ENCODE measurements around the gene PLEKHA8. TPM values are rescaled to one million over a fixed set of nuclear protein-coding genes. Genes with fewer than 3 reads are reported as not detected.
A peak's percentile ranks its signal among the peaks of the same experiment; 100 is the strongest.

PLEKHA8 gene
- total RNA-seq, 1 experiment from 2014 or later: 12.0 TPM

DNA sequence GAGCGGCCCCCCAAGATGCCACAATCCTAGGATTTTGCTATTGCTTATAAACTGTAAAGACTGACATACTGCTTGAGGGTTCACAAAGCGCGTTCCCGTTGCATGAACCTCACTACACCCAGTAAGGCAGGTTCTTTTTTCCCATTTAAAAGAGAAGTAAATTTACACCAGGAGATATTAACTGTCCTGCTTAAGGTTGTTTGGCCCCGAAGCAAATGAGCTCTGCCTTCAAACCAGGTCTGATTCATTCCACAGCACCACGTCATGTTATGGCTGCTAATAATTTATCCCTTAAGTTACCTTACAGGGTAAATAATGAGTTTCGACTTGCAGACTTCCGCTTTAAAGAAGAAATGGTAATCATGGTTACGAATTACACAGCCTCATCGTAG, 1.2 kb upstream of the PLEKHA8 start:
- ChIA-PET POLR2A (interaction anchor here (0.6 to 3.8 kb wide), 31 partner anchors 9 to 421 kb away, joined by 3 to 40 read pairs (median 3); partner anchors contain the start of genes MTURN and SCRN1), CTCF (interaction anchor here (0.7 to 1.1 kb wide), 3 partner anchors 47 to 108 kb away, joined by 4 read pairs; partner anchors contain the start of gene MTURN)
- H3K4me1 Mint-ChIP-seq (ENCODE audit: insufficient read depth, unreplicated experiment): peaks cover 26% of the 10 kb centered on the region

DNA sequence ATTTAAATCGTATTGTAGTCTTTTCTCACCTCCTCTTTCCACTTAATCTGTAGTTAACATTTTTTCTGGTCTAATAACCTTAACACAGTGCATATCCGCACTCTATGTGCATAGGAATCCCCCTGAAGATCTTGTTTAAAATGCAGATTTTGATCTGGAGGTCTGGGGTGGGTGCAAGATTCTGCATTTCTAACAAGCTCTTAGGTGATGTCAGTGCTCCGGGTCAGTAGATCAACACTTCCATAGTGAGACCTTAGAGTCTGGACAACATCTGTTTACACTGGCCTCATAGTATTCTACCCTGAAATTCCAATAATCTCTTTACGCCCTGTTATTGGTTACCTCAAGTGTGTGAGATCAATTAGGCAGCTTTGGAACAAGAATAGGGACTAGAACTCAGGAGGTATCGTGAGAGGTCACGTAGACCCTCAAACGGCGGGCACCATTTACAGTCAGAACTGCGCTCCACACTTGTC, 434 bp upstream of the PLEKHA8 start:
- ChIA-PET CTCF (interaction anchor here (0.6 to 1.1 kb wide), 5 partner anchors 42 to 1973 kb away, joined by 3 to 4 read pairs (median 4); partner anchors contain the start of gene MTURN), POLR2A (interaction anchor here (0.6 to 3.8 kb wide), 31 partner anchors 11 to 464 kb away, joined by 3 to 40 read pairs (median 4); partner anchors contain the start of genes MTURN and PRR15)
- no TSS peak for BruUV-seq (replicated peaks)
- Mint-ChIP-seq H3K9me3 (ENCODE audit: unreplicated experiment) (no peaks in the 10 kb centered on the region), H3K4me3 (ENCODE audit: unreplicated experiment) (no peak overlapping the region), H3K36me3 (ENCODE audit: insufficient read depth, unreplicated experiment) (no peaks in the 10 kb centered on the region), H3K27me3 (ENCODE audit: insufficient read depth, unreplicated experiment) (no peaks in the 10 kb centered on the region), H3K27ac (ENCODE audit: low read depth, unreplicated experiment) (peak overlapping the region; percentile 92), H3K4me1 (ENCODE audit: insufficient read depth, unreplicated experiment) (peaks cover 26% of the 10 kb centered on the region)
- no peak for DNase-seq (ENCODE audit: unreplicated experiment)
- no peak for TF ChIP-seq CTCF (IDR thresholded peaks at IDR 0.05; ENCODE audit: unreplicated experiment)
- intact Hi-C loops (cut with micrococcal nuclease): loop anchor here (2.0 kb wide), 1 partner anchor 35 kb away; no protein-coding TSS in a partner anchor

More for the DNA sequence above, 1.2 kb upstream of the PLEKHA8 start:
- DNase-seq (ENCODE audit: unreplicated experiment): peak; percentile 47
- Mint-ChIP-seq H3K9me3 (ENCODE audit: unreplicated experiment) (no peaks in the 10 kb centered on the region), H3K27me3 (ENCODE audit: insufficient read depth, unreplicated experiment) (no peaks in the 10 kb centered on the region), H3K36me3 (ENCODE audit: insufficient read depth, unreplicated experiment) (no peaks in the 10 kb centered on the region), H3K4me3 (ENCODE audit: unreplicated experiment) (no peak overlapping the region), H3K27ac (ENCODE audit: low read depth, unreplicated experiment) (peak overlapping the region; percentile 92)
- no TSS peak for BruUV-seq (replicated peaks)
- intact Hi-C loops (cut with micrococcal nuclease): no loop called here
- no peak for TF ChIP-seq CTCF (IDR thresholded peaks at IDR 0.05; ENCODE audit: unreplicated experiment)

DNA sequence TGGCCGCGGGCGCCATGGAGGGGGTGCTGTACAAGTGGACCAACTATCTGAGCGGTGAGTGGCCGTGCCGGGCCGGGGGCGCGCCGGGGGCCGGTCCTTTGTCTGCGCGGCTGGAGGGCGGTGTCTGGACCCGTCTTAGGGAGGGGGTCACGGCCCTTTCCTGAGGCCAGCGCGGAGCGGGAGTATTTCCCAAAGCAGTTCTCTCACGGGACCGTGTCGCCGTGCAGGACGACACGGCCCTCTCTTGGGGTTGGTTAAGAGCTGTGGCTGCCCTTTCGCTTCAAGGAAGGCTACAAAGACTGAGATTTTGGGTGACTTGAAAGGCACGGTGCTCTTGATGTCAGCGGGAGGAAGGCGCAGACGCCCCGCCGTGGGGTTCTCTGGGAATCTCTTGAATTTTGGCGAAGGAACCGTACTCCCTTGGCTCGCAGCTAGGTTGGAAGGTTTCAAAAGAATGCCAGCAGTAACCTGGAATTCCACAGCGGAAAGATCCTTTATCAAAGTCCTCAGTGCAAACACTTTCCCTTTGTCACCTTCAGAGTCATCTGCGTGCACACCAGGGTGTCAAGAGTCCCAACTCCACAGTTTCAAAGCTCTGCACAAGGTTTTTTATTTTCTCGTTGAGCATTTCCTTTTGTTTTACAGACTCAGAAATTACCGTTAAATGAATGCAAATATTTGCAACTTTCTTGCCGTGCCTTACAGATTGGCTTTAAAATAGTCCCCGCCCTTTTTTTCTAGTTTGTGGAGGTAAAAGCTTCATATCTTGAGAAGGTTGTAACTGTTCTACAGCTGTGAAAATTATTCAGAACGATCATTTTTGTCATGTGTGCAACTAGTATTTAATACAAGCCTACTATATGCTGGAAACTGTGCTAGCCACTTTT, 780 bp downstream of the PLEKHA8 start:
- BruUV-seq (replicated peaks): no TSS peak
- no peaks in the 10 kb centered on the region for H3K36me3 Mint-ChIP-seq (ENCODE audit: insufficient read depth, unreplicated experiment)
- no peaks in the 10 kb centered on the region for H3K9me3 Mint-ChIP-seq (ENCODE audit: unreplicated experiment)
- intact Hi-C loops (cut with micrococcal nuclease): loop anchor here (2.0 kb wide), 1 partner anchor 34 kb away; no protein-coding TSS in a partner anchor
- no peak overlapping the region for H3K27ac Mint-ChIP-seq (ENCODE audit: low read depth, unreplicated experiment)
- TF ChIP-seq CTCF (IDR thresholded peaks at IDR 0.05; ENCODE audit: unreplicated experiment): no peak
- ChIA-PET POLR2A (interaction anchor here (0.6 to 3.8 kb wide), 23 partner anchors 10 to 1438 kb away, joined by 3 to 40 read pairs (median 4); partner anchors contain the start of genes MTURN, NOD1 and PRR15), CTCF (interaction anchor here (0.5 to 0.9 kb wide), 3 partner anchors 25 to 274 kb away, joined by 3 to 4 read pairs (median 4); no protein-coding TSS in a partner anchor)
- H3K4me3 Mint-ChIP-seq (ENCODE audit: unreplicated experiment): no peak overlapping the region
- H3K27me3 Mint-ChIP-seq (ENCODE audit: insufficient read depth, unreplicated experiment): no peaks in the 10 kb centered on the region
- peaks cover 14% of the 10 kb centered on the region for H3K4me1 Mint-ChIP-seq (ENCODE audit: insufficient read depth, unreplicated experiment)
- DNase-seq (ENCODE audit: unreplicated experiment): peak; percentile 34

DNA sequence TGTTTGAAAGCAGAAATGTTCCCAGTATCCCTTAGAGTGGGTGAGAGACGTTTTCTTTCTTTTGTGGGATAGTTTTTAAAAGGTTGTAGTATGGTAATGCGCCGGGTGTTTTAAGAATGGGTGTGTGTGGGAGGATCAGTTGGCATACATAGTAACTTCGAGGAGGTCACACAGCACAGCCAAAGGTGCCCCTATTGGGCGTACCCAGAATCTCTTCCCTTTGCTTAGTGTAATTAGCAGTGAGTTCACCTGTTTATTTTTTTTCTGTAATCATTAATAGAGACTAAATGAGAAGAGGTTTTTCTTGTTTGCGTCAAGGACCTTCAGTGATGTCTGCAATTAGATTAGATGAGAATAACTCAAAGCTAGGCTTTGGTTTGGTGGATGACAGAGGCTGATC, 1.5 kb downstream of the PLEKHA8 start:
- DNase-seq (ENCODE audit: unreplicated experiment): peak; percentile 30
- no peak overlapping the region for H3K4me3 Mint-ChIP-seq (ENCODE audit: unreplicated experiment)
- no peaks in the 10 kb centered on the region for H3K9me3 Mint-ChIP-seq (ENCODE audit: unreplicated experiment)
- intact Hi-C loops (cut with micrococcal nuclease): loop anchor here (2.0 kb wide), 1 partner anchor 33 kb away; no protein-coding TSS in a partner anchor
- peaks cover under 1% of the 10 kb centered on the region for H3K36me3 Mint-ChIP-seq (ENCODE audit: insufficient read depth, unreplicated experiment)
- TSS peak; percentile 36 for BruUV-seq (replicated peaks)
- H3K27ac Mint-ChIP-seq (ENCODE audit: low read depth, unreplicated experiment): no peak overlapping the region
- H3K4me1 Mint-ChIP-seq (ENCODE audit: insufficient read depth, unreplicated experiment): peaks cover 14% of the 10 kb centered on the region
- ChIA-PET CTCF (interaction anchor here (0.7 to 1.8 kb wide), 3 partner anchors 16 to 32 kb away, joined by 4 to 7 read pairs (median 4); no protein-coding TSS in a partner anchor), POLR2A (interaction anchor here (0.6 to 3.8 kb wide), 18 partner anchors 9 to 1439 kb away, joined by 3 to 40 read pairs (median 4); partner anchors contain the start of genes MTURN, NOD1 and PRR15)
- no peaks in the 10 kb centered on the region for H3K27me3 Mint-ChIP-seq (ENCODE audit: insufficient read depth, unreplicated experiment)
- TF ChIP-seq CTCF (IDR thresholded peaks at IDR 0.05; ENCODE audit: unreplicated experiment): no peak
